DND-41 (cell line): Measurements from ENCODE around the gene JAML.

Source experiments
- ATAC-seq: fragments of 200-7000 bp; cut with Tn5 transposase; 3 replicates; pipeline ENCODE4 v1.9.1; 2021; ENCODE audit warnings: low read depth; ENCODE audit not compliant: insufficient read depth
- DNase-seq: peaks from one replicate; pipeline ENCODE4 v3.0.0-alpha.2; 2020
- H2AFZ ChIP-seq: 2 replicates; pipeline ENCODE4 v1.6.0; 2012; ENCODE audit warnings: low read depth, low read length
- H3K27ac ChIP-seq: 2 replicates; pipeline ENCODE4 v1.5.1; 2012; ENCODE audit warnings: low read length, inconsistent platforms
- H3K27me3 ChIP-seq: fragments of 200-600 bp; sonication (generic); 2 replicates; pipeline ENCODE4 v1.6.0; 2012; ENCODE audit warnings: low read length, mild to moderate bottlenecking, inconsistent platforms; ENCODE audit not compliant: insufficient read depth, poor library complexity
- H3K36me3 ChIP-seq: 2 replicates; pipeline ENCODE4 v1.5.1; 2012; ENCODE audit warnings: low read length, inconsistent platforms; ENCODE audit not compliant: insufficient read depth
- H3K4me1 ChIP-seq: 2 replicates; pipeline ENCODE4 v1.5.1; 2012; ENCODE audit warnings: mild to moderate bottlenecking, low read length; ENCODE audit not compliant: insufficient read depth
- H3K4me2 ChIP-seq: 2 replicates; pipeline ENCODE4 v1.6.0; 2012; ENCODE audit warnings: mild to moderate bottlenecking, moderate library complexity, low read length, inconsistent platforms; ENCODE audit not compliant: insufficient read depth
- H3K4me3 ChIP-seq, 2 experiments: fragments of 200-600 bp in 1 of 2; shearing (Covaris generic) in 1 of 2; 2 replicates each; pipeline ENCODE4 v1.5.1; 2012 to 2016; ENCODE audit warnings: inconsistent platforms in 2 of 2, low read length in 2 of 2, mild to moderate bottlenecking in 2 of 2, low read depth in 1 of 2, moderate library complexity in 1 of 2
- H3K79me2 ChIP-seq: 2 replicates; pipeline ENCODE4 v1.6.0; 2012; ENCODE audit warnings: low read length, inconsistent platforms; ENCODE audit not compliant: insufficient read depth
- H3K9ac ChIP-seq: 2 replicates; pipeline ENCODE4 v1.6.0; 2012; ENCODE audit warnings: low read depth, mild to moderate bottlenecking, inconsistent platforms, low read length, moderate library complexity
- H3K9me3 ChIP-seq: 2 replicates; pipeline ENCODE4 v1.5.1; 2012; ENCODE audit warnings: low read length, moderate library complexity, mild to moderate bottlenecking, inconsistent platforms; ENCODE audit not compliant: insufficient read depth, severe bottlenecking
- H4K20me1 ChIP-seq: 2 replicates; pipeline ENCODE4 v1.6.0; 2012; ENCODE audit warnings: low read length; ENCODE audit not compliant: insufficient read depth
- EZH2 ChIP-seq: IDR thresholded peaks from 3 replicates; pipeline ENCODE4 v1.6.1; 2012; ENCODE audit warnings: borderline replicate concordance, low read depth, mild to moderate bottlenecking, moderate library complexity, low read length, inconsistent platforms; ENCODE audit not compliant: severe bottlenecking
- TF ChIP-seq, protein P1 (sequence below): IDR thresholded peaks from 2 replicates; pipeline ENCODE4 v1.5.1; 2012; ENCODE audit warnings: borderline replicate concordance, low read length, moderate library complexity, mild to moderate bottlenecking; ENCODE audit not compliant: poor library complexity, severe bottlenecking; ENCODE audit errors: extremely low read depth

The JAML gene

DNA sequence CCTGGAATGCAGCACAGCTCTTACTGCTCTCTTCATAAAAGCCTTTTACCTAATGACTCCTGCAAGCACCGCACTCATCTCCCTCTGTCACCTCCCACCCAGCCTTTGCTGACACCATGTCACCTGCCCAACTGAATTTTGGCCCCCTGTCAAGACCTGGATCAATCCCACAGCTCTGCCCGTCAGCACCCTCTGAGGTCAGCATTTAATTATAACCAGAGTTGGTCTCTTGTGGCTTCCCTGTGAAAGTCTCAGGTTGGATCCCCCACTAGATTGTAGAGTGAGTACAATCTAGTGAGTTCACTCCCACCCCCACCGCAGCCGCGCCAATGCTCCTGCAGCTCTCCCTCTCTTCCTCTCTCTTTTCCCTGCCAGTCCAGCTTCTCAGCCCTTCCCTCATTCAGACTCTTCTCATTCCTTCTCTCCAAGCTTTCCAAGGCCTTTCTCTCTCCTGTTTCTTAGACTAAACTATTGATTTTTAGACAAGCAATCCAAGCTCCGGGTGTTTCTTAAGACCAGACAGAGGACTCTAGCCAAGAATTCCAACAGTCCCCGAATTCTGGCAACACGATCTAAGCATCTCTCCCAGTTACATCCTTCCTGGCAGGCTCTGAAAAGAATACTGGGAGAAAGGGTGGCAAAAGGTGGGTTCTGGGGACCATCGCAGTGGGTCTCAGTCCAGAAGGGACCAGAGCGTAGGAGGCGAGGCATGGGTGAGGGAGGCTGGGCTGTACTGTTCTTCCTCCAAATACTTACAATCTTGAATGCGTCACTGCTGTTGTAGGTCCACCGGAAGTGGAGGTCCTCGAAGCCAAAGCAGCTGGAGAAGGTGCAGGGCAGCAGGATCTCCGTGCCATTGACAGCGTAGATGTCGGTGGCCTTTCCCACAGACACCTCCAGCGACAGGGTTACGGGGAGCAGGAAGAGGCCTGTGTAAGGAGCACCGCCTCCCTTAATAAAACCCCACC is 80.2 kb downstream of the JAML start:
- Histone ChIP-seq H3K27ac (no peak overlapping the region), H3K9me3 (no peaks in the 10 kb centered on the region), H2AFZ (no peak overlapping the region), H3K79me2 (no peaks in the 10 kb centered on the region), H3K9ac (no peak overlapping the region), H3K4me3 (no peak overlapping the region), H3K4me2 (no peak overlapping the region), H3K4me1 (peaks cover 6% of the 10 kb centered on the region), H3K27me3 (peaks cover 57% of the 10 kb centered on the region), H4K20me1 (no peaks in the 10 kb centered on the region; the same call in 1 of the 2 replicates), H3K36me3 (no peaks in the 10 kb centered on the region)
- TF ChIP-seq EZH2 = no peak
- TF ChIP-seq, protein P1, sequence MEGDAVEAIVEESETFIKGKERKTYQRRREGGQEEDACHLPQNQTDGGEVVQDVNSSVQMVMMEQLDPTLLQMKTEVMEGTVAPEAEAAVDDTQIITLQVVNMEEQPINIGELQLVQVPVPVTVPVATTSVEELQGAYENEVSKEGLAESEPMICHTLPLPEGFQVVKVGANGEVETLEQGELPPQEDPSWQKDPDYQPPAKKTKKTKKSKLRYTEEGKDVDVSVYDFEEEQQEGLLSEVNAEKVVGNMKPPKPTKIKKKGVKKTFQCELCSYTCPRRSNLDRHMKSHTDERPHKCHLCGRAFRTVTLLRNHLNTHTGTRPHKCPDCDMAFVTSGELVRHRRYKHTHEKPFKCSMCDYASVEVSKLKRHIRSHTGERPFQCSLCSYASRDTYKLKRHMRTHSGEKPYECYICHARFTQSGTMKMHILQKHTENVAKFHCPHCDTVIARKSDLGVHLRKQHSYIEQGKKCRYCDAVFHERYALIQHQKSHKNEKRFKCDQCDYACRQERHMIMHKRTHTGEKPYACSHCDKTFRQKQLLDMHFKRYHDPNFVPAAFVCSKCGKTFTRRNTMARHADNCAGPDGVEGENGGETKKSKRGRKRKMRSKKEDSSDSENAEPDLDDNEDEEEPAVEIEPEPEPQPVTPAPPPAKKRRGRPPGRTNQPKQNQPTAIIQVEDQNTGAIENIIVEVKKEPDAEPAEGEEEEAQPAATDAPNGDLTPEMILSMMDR = no peak
- ATAC-seq (no peak; the same call in 2 of the 3 replicates), DNase-seq (no peak)
